ENCODE data around the gene IL6R.

DNA sequence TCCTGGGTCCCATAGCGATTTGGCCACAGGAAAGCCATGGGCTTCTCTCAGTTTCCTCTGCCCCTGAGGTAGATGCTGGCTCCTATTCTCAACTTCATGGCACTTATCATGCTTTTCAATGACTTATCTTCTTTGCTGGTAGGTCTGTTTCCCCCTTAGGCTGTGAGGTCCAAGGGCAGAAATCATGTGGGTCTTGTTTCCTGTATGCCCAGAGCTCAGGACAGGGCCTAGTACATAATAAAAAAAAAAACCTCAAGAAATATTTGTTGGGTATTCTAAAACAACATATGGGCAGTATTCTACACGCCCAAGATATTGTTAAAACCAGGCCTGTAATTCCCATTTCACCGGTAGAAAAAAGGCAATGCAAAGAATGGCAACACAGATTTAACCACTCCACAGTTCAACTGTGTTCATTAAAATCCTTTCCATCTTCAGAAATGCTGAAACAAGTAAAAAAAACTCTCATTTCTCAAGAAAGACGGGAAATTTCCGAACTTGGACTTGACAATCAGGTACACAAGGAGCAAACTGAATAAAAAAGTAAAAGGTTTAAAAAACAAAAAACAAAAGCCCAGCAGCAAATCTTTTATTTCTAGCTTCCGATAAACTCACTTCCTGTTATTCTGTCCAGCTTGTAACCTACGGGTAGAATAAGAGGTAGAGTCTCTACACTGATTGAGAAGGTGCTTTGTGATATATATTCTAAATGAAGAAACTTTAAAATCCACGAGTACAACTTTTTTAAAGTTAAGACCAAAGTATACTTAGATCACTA is 90.5 kb downstream of the IL6R start:
- no peak for TF ChIP-seq EZH2 (IDR thresholded peaks at IDR 0.05; ENCODE audit: insufficient read depth, low read length)
- no peak for TF ChIP-seq CTCF (IDR thresholded peaks at IDR 0.05; ENCODE audit: insufficient read depth, low read depth, low read length)

All from astrocyte (in vitro differentiated cells and primary cell).